Measurements from ENCODE around the gene ADARB2.
"Not testable (repeated sequence)": the region's sequence is repeated elsewhere in the genome, so short reads cannot be mapped to it uniquely, and the experiment has no call there.

ADARB2 gene

DNA sequence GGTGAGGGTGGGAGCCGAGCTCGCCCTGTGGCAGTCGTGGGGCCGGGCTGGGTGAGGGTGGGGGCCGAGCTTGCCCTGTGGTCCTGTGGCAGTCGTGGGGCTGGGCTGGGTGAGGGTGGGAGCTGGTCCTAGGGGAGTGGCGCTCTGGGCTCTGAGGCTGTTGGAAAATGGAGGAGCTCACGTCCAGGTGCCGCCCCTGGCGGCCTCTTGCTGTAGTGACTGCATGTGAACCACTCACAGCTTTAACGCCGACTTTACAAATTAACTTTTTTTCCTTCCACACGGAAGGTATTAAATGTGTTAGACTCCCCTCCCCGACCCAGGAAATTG lies 368.5 kb downstream of the ADARB2 start:
- DNase-seq (ENCODE audit: low spot score): peak; percentile 30

GRCh38 chr10:1367938-1368841 lies 369.1 kb downstream of the ADARB2 start:
- no peak for DNase-seq (ENCODE audit: low spot score)

GRCh38 chr10:1366811-1367425 lies 370.4 kb downstream of the ADARB2 start:
- DNase-seq (ENCODE audit: low spot score): no peak

GRCh38 chr10:1366322-1366691 lies 371.0 kb downstream of the ADARB2 start:
- DNase-seq (ENCODE audit: low spot score): no peak

GRCh38 chr10:1365540-1366321 lies 371.6 kb downstream of the ADARB2 start:
- DNase-seq (ENCODE audit: low spot score): no peak

- DNase-seq (ENCODE audit: low spot score): no peak
Measured at GRCh38 chr10:1364151-1364910, 373.0 kb downstream of the ADARB2 start.

DNA sequence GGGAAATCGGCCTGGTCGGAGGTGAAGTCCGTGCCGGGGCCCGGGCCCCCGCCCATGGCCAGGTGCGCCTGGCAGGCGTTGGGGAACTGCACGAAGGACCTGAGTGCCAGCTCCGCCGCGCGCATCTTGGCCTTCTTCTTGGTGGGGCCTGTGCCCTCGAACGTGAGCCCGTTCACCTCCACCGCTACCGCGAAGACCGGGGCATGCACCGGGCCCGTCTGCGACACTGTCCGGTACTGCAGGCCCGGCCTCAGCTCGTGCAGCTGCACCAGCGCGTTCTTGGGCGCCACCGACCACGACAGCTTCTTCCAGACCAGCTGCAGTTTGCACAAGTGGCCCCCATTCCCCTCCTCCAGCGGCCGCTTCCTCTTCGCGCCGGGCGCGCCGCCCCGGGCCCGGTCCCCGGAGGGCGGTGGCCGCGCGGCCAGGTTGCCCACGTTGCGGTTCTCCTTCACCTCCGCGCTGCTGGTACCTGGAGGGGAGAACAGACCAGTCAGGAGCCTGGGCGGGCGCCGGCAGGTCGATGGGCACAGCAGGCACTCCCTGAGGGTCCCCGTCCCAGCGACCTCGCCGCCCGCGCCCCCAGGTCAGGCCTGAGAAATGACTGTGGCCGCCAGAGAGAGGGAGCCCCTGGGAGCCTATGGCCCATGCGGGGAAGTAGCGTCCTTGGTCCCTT lies 373.7 kb downstream of the ADARB2 start:
- DNase-seq (ENCODE audit: low spot score): no peak

GRCh38 chr10:1362589-1363445 lies 374.5 kb downstream of the ADARB2 start:
- no peak for DNase-seq (ENCODE audit: low spot score)

GRCh38 chr10:1361411-1362105 lies 375.8 kb downstream of the ADARB2 start:
- DNase-seq (ENCODE audit: low spot score): no peak

- DNase-seq (ENCODE audit: low spot score): no peak
Measured at GRCh38 chr10:1360558-1361164, 376.7 kb downstream of the ADARB2 start.

DNA sequence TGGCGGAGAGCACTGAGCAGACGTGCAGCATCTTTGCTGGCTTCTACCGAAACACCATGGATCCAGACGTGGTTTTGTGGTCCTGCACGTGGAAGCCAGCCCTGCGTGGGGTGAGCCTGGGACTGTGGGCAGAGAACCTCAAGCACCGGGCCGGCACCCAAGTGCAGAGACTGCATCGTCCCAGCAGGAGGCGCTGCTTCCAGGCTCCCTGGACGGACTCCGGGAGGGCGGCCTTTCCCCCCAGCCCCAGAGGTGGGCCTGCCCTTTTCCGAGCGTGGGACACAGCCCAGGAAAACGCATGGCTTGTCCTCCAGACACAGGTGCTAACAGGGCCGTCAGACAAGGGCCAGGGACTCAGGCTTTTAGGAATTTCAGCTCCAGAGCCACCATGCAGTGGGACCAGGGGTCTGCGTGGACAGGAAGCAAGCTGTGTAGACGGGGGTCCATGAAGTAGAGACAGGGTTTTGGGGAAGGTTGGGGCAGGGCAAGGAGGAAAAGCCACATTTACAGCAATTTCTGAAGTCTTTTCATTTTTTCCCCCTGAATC lies 377.2 kb downstream of the ADARB2 start:
- no peak for DNase-seq (ENCODE audit: low spot score)

DNA sequence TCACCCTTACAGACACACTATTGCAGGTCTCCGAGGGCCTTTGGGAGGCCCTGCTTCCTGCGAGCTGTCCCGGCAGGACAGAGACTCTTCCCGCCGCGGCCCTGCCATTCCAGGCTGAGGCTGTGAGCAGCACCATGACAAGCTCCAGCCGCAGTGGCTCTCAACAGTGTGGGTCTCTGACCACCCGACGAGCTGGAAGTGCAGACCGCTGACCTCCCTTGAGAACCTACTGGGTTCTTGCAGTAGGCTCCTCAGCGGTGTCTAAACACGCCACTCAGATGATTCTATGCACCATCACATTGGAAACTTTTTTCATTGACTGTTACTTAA lies 377.7 kb downstream of the ADARB2 start:
- DNase-seq (ENCODE audit: low spot score): no peak

GRCh38 chr10:1358860-1359625 lies 378.3 kb downstream of the ADARB2 start:
- no peak for DNase-seq (ENCODE audit: low spot score)

GRCh38 chr10:1358147-1358546 lies 379.2 kb downstream of the ADARB2 start:
- no peak for DNase-seq (ENCODE audit: low spot score)

DNA sequence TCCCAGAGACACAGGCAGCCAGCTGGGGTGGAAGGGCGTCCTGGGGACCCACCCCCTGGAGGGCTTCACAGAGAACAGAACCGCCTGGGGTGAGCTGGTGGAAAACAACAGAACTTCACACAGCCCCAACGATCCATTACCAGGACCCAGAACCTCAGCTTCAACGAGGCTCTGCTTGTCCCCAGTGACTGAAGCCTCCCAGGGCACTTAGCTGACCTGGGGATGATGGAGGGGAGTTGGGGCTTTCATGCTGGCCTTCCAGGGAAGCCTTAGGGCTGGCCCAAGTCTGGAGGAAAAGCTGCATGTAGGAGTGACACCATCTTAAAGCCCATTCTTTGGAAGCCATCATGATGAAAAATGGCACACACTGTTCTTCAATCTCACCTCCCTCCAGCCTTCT lies 381.0 kb downstream of the ADARB2 start:
- no peak for DNase-seq (ENCODE audit: low spot score)

DNA sequence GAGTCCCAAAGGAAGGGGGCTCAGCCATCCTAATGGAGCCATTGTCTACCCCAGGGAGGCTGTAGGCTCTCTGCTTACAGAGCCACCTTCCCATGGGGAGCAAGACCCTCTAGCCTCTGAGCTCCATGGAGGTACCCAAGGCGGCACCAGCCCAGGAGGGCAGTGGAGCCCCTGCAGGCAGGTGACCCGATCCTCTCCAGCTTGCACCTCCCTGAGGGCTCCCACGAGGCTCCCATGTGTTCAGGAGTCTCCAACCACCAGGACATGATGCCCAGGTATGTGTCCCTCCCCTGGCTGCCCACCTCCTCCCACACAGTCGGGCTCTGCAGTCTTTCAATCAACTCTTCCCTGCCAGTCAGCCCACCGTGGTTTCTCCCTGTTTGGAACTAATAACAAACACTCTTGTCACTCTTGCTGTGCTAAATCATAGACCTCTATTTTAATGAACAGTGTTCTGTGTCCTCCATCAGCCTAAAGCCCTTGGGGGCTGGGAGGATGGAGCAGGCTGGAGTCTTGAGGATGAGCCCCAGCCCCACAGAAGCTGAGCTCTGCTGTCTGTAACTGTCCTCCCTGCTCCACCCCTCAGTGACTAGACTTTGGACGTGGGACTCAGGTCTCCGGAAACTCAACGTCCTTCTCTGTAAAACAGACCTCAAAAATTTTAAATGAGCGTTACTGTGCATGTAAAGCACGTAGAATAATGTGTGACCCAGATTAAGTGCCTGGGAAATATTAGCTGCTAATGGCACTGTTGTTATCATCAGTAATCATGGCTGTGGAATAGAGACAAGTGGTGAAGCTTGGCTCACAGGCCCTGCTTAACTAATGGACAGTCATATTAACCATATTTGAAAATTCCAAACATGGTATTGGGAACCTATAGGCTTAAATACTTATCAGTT lies 382.3 kb downstream of the ADARB2 start:
- DNase-seq (ENCODE audit: low spot score): no peak

GRCh38 chr10:1352296-1352695 lies 385.0 kb downstream of the ADARB2 start:
- not testable (repeated sequence) for DNase-seq (ENCODE audit: low spot score)

DNA sequence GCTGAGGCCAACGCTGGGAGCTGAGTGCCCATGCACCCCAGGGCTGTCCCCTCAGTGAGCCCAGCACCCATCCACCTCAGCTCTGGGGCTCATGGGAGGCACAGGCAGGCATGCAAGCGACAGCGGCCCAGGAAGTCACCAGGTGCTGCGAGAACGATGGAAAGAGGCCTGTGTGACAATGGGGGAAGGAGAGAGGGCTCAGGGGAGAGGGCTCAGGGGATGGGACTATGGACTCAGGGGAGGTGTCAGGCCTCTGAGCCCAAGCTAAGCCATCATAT lies 388.6 kb downstream of the ADARB2 start:
- no peak for DNase-seq (ENCODE audit: low spot score)

All from cerebellar cortex (tissue), 1 donor.